GM23248 (cell line): Measurements from ENCODE around the gene VTI1A. TPM values are rescaled to one million over a fixed set of nuclear protein-coding genes. Genes with fewer than 3 reads are reported as not detected.

Source experiments
- DNase-seq: peaks from one replicate; pipeline ENCODE4 v3.0.0-alpha.2; 2015
- H2AFZ ChIP-seq: fragments of 200-600 bp; sonication (generic); 2 replicates; pipeline ENCODE4 v1.6.1; 2016; ENCODE audit warnings: antibody characterized with exemption
- H3F3A ChIP-seq: fragments of 200-600 bp; sonication (generic); 2 replicates; pipeline ENCODE4 v1.6.1; 2016; ENCODE audit warnings: mild to moderate bottlenecking, antibody characterized with exemption, mixed run types; ENCODE audit not compliant: insufficient read depth
- H3K27ac ChIP-seq: fragments of 200-600 bp; sonication (generic); 2 replicates; pipeline ENCODE4 v1.5.1; 2016; ENCODE audit warnings: mild to moderate bottlenecking
- H3K27me3 ChIP-seq: fragments of 200-600 bp; sonication (generic); replicated peaks from 2 replicates; pipeline ENCODE4 v1.6.1; 2016; ENCODE audit warnings: mild to moderate bottlenecking; ENCODE audit not compliant: insufficient read depth
- H3K36me3 ChIP-seq: fragments of 200-600 bp; sonication (generic); 2 replicates; pipeline ENCODE4 v1.6.1; 2016; ENCODE audit warnings: low read depth, mild to moderate bottlenecking
- H3K4me1 ChIP-seq: fragments of 200-600 bp; sonication (generic); 2 replicates; pipeline ENCODE4 v1.6.1; 2016; ENCODE audit warnings: mild to moderate bottlenecking; ENCODE audit not compliant: insufficient read depth
- H3K4me2 ChIP-seq: fragments of 200-600 bp; sonication (generic); one replicate; pipeline ENCODE4 v1.6.1; 2016; ENCODE audit warnings: mild to moderate bottlenecking; ENCODE audit not compliant: unreplicated experiment
- H3K4me3 ChIP-seq: fragments of 200-600 bp; sonication (generic); 2 replicates; pipeline ENCODE4 v1.5.1; 2016; ENCODE audit warnings: mild to moderate bottlenecking
- H3K79me2 ChIP-seq: fragments of 200-600 bp; sonication (generic); 2 replicates; pipeline ENCODE4 v1.6.1; 2016; ENCODE audit warnings: mild to moderate bottlenecking; ENCODE audit not compliant: insufficient read depth
- H3K9ac ChIP-seq: fragments of 200-600 bp; sonication (generic); 2 replicates; pipeline ENCODE4 v1.6.1; 2016; ENCODE audit warnings: mild to moderate bottlenecking
- H3K9me2 ChIP-seq: fragments of 200-600 bp; sonication (generic); 2 replicates; pipeline ENCODE4 v1.6.1; 2016; ENCODE audit warnings: mixed run types, mild to moderate bottlenecking, moderate library complexity; ENCODE audit not compliant: insufficient read depth
- H3K9me3 ChIP-seq: fragments of 200-600 bp; sonication (generic); one replicate; pipeline ENCODE4 v1.6.1; 2017; ENCODE audit warnings: low read depth
- H4K20me1 ChIP-seq: fragments of 200-600 bp; sonication (generic); 2 replicates; pipeline ENCODE4 v1.6.0; 2016; ENCODE audit not compliant: insufficient read depth
- EZH2 ChIP-seq: fragments of 200-600 bp; sonication (generic); IDR thresholded peaks from 2 replicates; pipeline ENCODE4 v1.6.1; 2018; ENCODE audit warnings: antibody characterized with exemption, mild to moderate bottlenecking; ENCODE audit not compliant: insufficient read depth, poor library complexity, severe bottlenecking
- EZH2phosphoT487 ChIP-seq: fragments of 200-600 bp; sonication (generic); IDR thresholded peaks from 2 replicates; pipeline ENCODE4 v1.6.1; 2018; ENCODE audit warnings: antibody characterized with exemption, moderate library complexity, mild to moderate bottlenecking, low read depth; ENCODE audit not compliant: insufficient read depth
- WGBS, 2 experiments: methylation state at CpG; one replicate each; pipeline ENCODE4 v1.1.6; 2015 to 2017; ENCODE audit warnings: low lambda C conversion rate in 2 of 2, low coverage in 1 of 2; ENCODE audit errors: missing lambda C conversion rate in 2 of 2; 5-methylcytosine and 5-hydroxymethylcytosine counted together
- in situ Hi-C: fragments of 300-500 bp; cut with MboI; formaldehyde crosslinking; loops from 2 replicates; pipeline ENCODE4 v1.15.0; 2020
- polyA plus RNA-seq: library from polyadenylated mRNA; unstranded; fragments of >200 nt; fragmentation: Nextera tagmentation; extraction: Ambion mirVana; gene quantifications from 2 replicates; pipeline ENCODE4 v1.2.1, GENCODE V29; 2016
- total RNA-seq: library from RNA; depleted of rRNA; stranded (reverse); fragments of >200 nt; shearing (Covaris generic); gene quantifications from 2 replicates; pipeline ENCODE4 v1.2.3, GENCODE V29; 2014

VTI1A gene
- total and polyA plus RNA-seq, 2 experiments from 2014 or later, result 21.6 to 26.4 TPM

- Histone ChIP-seq H3F3A (no peaks in the 10 kb centered on the region), H3K79me2 (no peaks in the 10 kb centered on the region), H3K4me3 (no peak overlapping the region), H3K36me3 (no peaks in the 10 kb centered on the region), H3K27ac (no peak overlapping the region), H3K9ac (no peak overlapping the region), H3K4me2 (no peak overlapping the region), H4K20me1 (no peaks in the 10 kb centered on the region), H2AFZ (no peak overlapping the region), H3K9me3 (no peaks in the 10 kb centered on the region), H3K9me2 (no peaks in the 10 kb centered on the region), H3K27me3 (no peaks in the 10 kb centered on the region), H3K4me1 (no peaks in the 10 kb centered on the region)
- TF ChIP-seq EZH2phosphoT487 (no peak), EZH2 (no peak)
- 88 to 90% methylated on average over 7 of the region's 7 CpGs for WGBS, 2 experiments
- in situ Hi-C loops, result no loop called here
- no peak for DNase-seq
These were observed 248.5 kb downstream of the VTI1A start for GRCh38 chr10:112695539-112695938.

- Histone ChIP-seq H3K4me2 (no peak overlapping the region), H3K36me3 (no peaks in the 10 kb centered on the region), H3K4me3 (no peak overlapping the region), H3K9ac (no peak overlapping the region), H3K27me3 (no peaks in the 10 kb centered on the region), H3K27ac (no peak overlapping the region), H2AFZ (no peak overlapping the region), H3K4me1 (no peaks in the 10 kb centered on the region), H3F3A (no peaks in the 10 kb centered on the region), H4K20me1 (no peaks in the 10 kb centered on the region), H3K9me3 (no peaks in the 10 kb centered on the region), H3K79me2 (no peaks in the 10 kb centered on the region), H3K9me2 (no peaks in the 10 kb centered on the region)
- DNase-seq, result no peak
- TF ChIP-seq EZH2, result no peak
- TF ChIP-seq EZH2phosphoT487, result no peak
- WGBS, 2 experiments, result 19 to 23% methylated on average over 2 of the region's 2 CpGs
- in situ Hi-C loops, result no loop called here
These were observed 249.6 kb downstream of the VTI1A start for GRCh38 chr10:112696592-112696991.

DNA sequence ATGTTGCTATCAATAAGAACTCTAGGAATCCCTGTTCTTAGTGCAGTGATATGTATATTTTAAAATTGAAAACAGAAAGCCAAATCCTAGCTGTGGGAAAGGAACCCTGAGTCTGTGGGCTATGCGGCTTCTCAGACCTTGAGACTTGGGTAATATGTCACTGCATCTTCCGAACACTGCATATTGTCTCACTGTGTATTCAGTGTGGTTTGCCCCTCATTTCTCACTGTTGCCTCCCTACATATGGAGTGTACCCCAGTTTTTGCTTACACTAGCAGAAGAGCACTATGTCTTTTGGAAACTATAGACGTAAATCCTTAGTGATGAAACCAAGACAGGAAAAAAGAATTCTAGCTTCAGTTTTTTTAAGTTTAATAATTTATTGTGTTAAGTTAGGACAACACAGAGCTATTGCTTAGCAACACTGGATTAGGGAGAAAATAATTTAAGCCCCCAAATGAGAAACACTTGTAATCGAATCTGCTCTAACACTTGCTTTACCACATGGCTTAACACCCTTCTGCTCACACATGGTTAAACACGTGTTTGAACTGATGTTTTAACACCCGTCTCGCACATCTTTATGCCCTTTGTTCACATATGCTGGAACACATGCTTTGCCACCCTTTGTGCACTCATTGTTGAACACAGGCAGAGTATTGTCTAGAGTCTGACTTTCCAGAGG, 251.3 kb downstream of the VTI1A start:
- H3K4me1 ChIP-seq, result no peaks in the 10 kb centered on the region
- no peaks in the 10 kb centered on the region for H3K9me2 ChIP-seq
- DNase-seq, result no peak
- H4K20me1 ChIP-seq, result no peaks in the 10 kb centered on the region
- no peak overlapping the region for H3K9ac ChIP-seq
- no peaks in the 10 kb centered on the region for H3K9me3 ChIP-seq
- H3K79me2 ChIP-seq, result no peaks in the 10 kb centered on the region
- H3K27me3 ChIP-seq, result no peaks in the 10 kb centered on the region
- H3F3A ChIP-seq, result no peaks in the 10 kb centered on the region
- H3K4me3 ChIP-seq, result no peak overlapping the region
- WGBS, 2 experiments, result 57 to 59% methylated on average over 7 of the region's 7 CpGs
- H3K36me3 ChIP-seq, result no peaks in the 10 kb centered on the region
- no peak overlapping the region for H3K27ac ChIP-seq
- no peak for TF ChIP-seq EZH2phosphoT487
- TF ChIP-seq EZH2, result no peak
- H3K4me2 ChIP-seq, result no peak overlapping the region
- no peak overlapping the region for H2AFZ ChIP-seq
- in situ Hi-C loops, result no loop called here

- H3K27me3 ChIP-seq, result no peaks in the 10 kb centered on the region
- H3K9me3 ChIP-seq, result no peaks in the 10 kb centered on the region
- in situ Hi-C loops, result no loop called here
- no peak overlapping the region for H3K4me2 ChIP-seq
- H2AFZ ChIP-seq, result no peak overlapping the region
- no peaks in the 10 kb centered on the region for H3K79me2 ChIP-seq
- H3K4me3 ChIP-seq, result no peak overlapping the region
- H3F3A ChIP-seq, result no peaks in the 10 kb centered on the region
- 40 to 47% methylated on average over 5 of the region's 5 CpGs for WGBS, 2 experiments
- no peaks in the 10 kb centered on the region for H4K20me1 ChIP-seq
- no peaks in the 10 kb centered on the region for H3K36me3 ChIP-seq
- DNase-seq, result no peak
- TF ChIP-seq EZH2phosphoT487 (no peak), EZH2 (no peak)
- no peak overlapping the region for H3K9ac ChIP-seq
- H3K27ac ChIP-seq, result no peak overlapping the region
- no peaks in the 10 kb centered on the region for H3K9me2 ChIP-seq
- no peaks in the 10 kb centered on the region for H3K4me1 ChIP-seq
These were observed 251.8 kb downstream of the VTI1A start for GRCh38 chr10:112698818-112699164.

GRCh38 chr10:112700215-112700671, 253.2 kb downstream of the VTI1A start:
- H3K27me3 ChIP-seq, result no peaks in the 10 kb centered on the region
- no peaks in the 10 kb centered on the region for H4K20me1 ChIP-seq
- no peaks in the 10 kb centered on the region for H3F3A ChIP-seq
- peak; percentile 33 for DNase-seq
- no peak overlapping the region for H3K9ac ChIP-seq
- no peaks in the 10 kb centered on the region for H3K36me3 ChIP-seq
- H3K79me2 ChIP-seq, result no peaks in the 10 kb centered on the region
- no peaks in the 10 kb centered on the region for H3K9me3 ChIP-seq
- in situ Hi-C loops, result no loop called here
- H3K4me1 ChIP-seq, result no peaks in the 10 kb centered on the region
- no peak overlapping the region for H2AFZ ChIP-seq
- H3K4me2 ChIP-seq, result no peak overlapping the region
- TF ChIP-seq EZH2 (no peak), EZH2phosphoT487 (no peak)
- H3K27ac ChIP-seq, result no peak overlapping the region
- no peaks in the 10 kb centered on the region for H3K9me2 ChIP-seq
- no peak overlapping the region for H3K4me3 ChIP-seq
